ENCODE results near the gene CUL9.

CUL9 gene

DNA sequence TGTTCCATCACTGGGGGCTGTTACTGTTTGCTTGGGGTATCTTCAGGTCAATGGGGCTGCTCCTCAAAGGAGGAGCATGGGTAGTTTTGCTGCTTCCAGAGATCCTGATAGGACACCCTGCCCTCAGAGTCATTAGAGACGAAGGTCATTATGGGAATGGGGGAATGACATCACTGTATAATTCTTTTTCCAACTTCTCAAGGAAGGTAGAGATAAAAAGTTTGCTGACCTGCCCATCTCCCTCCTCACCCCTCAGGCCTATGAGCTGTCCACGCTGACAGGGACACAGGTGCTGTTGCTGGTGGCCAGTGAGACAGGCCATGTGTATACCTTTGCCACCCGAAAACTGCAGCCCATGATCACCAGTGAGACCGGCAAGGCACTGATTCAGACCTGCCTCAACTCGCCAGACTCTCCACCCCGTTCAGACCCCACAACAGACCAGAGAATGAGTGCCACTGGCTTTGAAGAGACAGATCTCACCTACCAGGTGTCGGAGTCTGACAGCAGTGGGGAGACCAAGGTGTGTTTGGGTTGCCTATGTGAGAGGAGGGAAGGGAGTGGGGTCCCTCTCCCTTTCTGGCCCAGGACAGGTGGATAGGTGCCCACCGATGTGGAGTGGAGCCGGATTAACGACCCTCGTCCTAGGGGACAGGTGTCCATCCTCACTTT lies 8.3 kb upstream of the CUL9 start:
- no peak for DNase-seq (ENCODE audit: low spot score)

- DNase-seq (ENCODE audit: low spot score) = peak; percentile 98
Measured at GRCh38 chr6:43174263-43175112, 7.5 kb upstream of the CUL9 start.

DNA sequence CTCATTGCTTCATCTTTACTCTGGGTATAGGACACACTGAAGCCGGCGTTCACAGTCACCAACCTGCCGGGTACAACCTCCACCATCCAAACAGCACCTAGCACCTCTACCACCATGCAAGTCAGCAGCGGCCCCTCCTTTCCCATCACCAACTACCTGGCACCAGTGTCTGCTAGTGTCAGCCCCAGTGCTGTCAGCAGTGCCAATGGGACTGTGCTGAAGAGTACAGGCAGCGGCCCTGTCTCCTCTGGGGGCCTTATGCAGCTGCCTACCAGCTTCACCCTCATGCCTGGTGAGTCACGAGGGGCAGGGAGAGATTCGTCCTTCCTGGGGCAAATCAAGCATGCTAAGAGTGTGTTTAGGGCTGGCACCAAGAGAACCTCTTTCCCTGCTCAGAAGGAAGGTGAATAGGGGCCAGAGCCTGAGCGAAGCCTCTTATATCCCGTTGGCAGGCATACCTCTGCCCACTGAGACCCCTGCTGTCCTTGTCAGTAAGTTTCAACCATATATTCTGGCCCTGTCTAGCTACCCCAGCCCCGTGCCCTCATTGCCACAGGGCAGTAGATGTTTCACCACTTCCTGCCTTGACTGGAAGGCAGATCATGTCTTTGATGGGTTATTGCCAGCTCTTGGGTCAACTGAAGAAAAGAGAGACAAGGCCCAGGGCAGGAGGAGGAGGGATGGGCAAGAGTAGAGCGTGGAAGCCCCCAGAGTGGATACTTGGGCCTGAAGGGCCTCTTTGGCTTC lies 6.1 kb upstream of the CUL9 start:
- no peak for DNase-seq (ENCODE audit: low spot score)

DNA sequence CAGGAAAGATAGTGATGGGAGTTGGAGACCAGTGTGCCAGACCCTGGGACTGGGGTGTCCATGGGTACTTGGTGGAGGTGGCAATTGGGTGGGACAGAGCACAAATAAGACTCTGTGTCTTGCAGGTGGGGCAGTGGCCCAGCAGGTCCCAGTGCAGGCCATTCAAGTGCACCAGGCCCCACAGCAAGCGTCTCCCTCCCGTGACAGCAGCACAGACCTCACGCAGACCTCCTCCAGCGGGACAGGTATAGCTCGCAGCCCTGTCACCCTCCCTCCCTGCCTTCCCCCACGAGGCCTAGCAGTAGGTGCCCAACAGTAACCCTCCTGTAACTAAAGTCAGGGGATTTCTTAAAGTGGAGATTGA lies 5.6 kb upstream of the CUL9 start:
- DNase-seq (ENCODE audit: low spot score) = no peak

DNA sequence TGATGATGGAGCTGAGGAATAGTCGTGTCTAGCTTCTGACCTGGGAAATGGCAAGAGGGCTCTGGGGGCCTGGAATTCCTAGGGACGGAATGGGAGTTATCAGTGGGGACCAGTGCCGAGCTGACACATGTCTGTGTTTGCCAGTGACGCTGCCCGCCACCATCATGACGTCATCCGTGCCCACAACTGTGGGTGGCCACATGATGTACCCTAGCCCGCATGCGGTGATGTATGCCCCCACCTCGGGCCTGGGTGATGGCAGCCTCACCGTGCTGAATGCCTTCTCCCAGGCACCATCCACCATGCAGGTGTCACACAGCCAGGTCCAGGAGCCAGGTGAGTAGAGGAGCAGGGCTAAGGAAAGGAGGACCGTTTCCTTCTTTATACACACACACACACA lies 3.8 kb upstream of the CUL9 start:
- no peak for DNase-seq (ENCODE audit: low spot score)

DNA sequence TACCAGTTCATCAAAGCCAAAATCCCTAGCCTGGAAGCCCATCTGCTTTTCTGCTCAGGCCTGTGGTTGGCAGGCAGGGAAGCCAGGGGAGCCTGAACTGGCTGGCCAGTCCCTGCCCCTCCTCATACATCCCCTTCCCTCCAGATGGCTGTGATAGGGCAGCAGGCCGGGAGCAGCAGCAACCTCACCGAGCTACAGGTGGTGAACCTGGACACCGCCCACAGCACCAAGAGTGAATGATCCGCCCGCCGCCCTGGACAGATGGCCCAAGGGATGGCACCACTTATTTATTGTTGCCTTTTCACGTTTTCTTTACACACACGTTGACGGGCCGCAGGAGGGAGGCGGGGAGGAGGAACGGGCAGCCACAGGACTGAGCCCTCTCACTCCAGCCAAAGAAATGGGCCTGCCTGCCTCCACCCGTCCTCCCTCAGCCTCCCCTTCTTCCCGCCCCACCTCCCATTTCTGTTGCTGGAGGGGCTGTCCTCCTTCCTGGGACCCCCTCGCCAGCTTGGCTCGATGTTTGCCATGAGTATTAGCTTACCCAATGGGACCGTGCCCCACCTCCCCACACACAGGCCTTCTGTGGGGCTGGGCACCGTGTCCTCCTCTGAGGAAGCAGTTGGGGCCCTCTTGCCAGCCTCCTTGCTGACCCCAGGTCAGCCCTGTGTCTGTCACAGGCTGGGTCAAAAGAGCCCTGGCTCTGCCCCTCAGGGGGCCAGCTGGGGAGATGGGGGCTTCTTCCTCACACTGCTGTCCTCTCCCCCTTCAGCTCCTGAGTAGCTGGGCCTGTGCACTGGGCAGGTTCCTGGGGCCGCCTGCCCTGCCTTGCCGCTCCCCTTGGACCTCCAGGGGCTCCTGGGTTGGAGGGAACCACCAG lies 2.8 kb upstream of the CUL9 start:
- no peak for DNase-seq (ENCODE audit: low spot score)

DNA sequence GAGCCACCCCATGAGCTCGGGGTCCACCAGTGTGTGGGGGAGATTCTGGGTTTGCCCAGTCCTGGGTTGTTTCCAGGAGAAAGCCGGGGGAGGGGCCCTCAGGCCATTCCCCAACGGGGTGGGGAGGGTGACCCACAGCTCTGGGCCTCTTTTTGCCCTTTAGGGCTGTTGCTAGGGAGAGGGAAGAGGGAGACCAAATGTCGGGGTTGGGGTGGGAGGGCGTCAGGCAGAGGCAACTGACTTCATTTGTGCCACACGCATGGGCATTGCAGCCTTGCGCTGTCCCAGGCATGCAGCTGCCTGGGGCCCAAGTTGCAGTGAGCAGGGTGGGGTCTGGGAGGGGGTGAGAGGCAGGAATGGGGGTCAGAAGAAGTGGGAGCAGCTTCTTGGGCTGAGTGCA lies 1.9 kb upstream of the CUL9 start:
- no peak for DNase-seq (ENCODE audit: low spot score)

DNA sequence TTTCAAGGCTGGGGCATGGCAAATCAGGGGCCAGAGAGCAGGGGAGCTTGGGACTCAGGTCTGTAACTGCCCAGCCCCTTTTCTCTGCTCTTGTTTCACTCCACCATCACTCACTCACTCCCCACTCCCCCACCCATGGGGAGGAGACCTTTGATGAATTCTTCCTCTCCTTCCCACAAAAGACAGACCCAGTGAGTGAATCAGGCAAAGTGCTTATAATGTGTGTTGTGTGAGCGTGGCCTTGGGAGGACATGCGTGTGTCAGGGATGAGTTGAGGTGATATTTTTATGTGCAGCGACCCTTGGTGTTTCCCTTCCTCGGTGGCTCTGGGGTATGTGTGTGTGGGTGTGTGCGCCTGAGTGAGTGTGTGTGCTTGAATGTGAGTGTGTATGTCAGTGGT lies 1.0 kb upstream of the CUL9 start:
- no peak for DNase-seq (ENCODE audit: low spot score)

DNA sequence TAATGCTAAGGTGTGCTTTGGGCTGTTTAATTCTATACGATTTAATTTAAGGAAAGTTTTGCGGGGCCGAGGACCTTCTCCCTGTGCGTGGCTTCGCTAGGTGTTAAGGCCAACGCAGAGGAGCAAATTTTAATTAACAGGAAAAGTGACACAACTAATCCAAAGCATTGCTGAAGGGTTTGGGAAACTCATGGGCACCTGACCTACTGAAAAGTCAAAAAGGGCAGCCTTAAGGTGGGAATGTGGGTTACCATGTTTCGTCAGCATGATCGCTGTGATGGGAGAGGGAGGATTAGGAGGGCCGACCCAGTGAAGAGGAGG lies 415 bp upstream of the CUL9 start:
- no peak for DNase-seq (ENCODE audit: low spot score)

DNA sequence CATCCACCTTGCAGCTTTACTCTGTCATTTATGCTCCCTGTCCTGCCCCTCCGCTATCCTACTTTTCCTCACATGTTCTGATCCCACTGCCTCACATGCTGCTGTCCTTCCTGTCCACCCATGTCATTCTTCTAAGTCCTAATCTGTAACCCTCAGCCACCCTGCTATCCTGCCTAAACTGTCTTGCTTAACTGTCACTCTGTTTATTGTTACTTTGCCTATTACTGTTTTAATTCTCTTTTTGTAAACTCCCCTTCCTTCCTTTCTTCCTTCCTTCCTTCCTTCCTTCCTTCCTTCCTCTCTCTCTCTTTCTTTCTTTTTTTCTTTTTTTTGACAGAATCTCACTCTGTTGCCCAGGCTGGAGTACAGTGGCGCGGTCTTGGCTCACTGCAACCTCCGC lies 1.4 kb downstream of the CUL9 start:
- DNase-seq (ENCODE audit: low spot score) = no peak

- no peak for DNase-seq (ENCODE audit: low spot score)
Measured at GRCh38 chr6:43184268-43184985, 2.4 kb downstream of the CUL9 start.

DNA sequence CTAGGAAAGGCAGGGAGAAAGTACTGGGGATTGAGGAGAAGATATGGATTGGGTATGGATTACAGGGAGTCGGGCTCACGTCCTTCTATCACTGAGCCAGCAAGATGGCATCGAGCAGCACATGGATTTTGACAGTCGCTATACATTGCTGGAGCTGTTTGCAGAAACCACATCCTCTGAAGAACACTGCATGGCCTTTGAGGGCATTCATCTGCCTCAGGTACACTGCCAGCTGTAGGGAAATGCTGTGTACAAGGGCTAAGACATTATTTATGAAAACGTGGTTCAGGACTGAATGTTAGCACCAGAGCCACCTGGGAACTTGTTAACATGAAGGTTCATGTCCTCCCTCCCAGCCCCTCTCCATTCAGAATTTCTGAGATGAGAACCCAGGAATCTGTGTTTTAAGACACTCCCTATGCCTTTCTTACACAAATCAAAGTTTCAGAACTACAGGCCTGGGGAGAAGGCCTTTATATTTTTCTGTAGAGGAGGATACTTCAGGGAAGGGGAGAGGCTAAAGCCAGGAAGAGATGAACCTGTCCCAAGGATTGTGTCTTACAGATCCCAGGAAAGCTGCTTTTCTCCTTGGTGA lies 3.5 kb downstream of the CUL9 start:
- no peak for DNase-seq (ENCODE audit: low spot score)

DNA sequence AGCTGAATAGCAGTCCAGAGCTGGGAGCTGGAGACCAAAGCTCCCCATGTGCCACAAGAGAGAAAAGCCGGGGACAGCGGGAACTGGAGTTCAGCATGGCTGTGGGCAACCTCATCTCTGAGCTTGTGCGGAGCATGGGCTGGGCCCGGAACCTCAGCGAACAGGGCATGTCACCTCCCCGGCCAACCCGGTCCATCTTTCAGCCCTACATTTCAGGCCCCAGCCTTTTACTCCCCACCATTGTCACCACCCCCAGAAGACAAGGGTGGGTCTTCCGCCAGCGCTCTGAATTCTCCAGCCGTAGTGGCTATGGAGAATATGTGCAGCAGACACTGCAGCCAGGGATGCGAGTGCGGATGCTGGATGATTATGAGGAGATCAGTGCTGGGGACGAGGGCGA lies 4.0 kb downstream of the CUL9 start:
- DNase-seq (ENCODE audit: low spot score) = no peak

GRCh38 chr6:43186706-43187105 lies 4.7 kb downstream of the CUL9 start:
- DNase-seq (ENCODE audit: low spot score) = no peak

DNA sequence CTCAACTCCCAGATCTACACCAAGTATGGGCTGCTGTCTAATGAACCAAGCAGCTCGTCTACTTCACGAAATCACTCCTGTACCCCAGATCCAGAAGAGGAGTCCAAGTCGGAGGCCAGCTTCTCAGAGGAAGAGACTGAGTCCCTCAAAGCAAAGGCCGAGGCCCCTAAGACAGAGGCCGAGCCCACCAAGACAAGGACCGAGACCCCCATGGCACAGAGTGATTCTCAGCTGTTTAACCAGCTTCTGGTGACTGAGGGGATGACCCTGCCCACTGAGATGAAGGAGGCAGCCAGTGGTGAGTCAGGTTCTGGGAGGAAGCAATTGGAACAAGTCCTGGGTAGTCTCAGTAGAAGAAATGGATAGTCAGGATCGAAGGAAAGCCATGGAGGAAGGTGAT lies 5.8 kb downstream of the CUL9 start:
- no peak for DNase-seq (ENCODE audit: low spot score)

DNA sequence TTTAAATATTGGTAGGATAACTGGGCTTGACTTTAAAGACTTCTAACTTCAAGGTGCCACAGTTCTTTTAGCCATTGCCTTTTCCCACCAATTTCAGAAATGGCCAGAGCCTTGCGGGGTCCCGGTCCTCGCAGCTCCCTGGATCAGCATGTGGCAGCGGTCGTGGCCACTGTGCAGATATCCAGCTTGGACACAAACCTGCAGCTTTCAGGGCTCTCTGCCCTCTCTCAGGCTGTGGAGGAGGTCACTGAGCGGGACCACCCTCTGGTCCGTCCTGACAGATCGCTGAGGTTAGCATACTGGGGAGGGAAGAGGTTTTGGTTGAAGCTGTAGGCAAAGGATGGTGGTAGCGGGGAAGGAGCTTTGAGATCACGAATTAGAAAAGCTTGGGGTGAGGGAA lies 6.4 kb downstream of the CUL9 start:
- no peak for DNase-seq (ENCODE audit: low spot score)

GRCh38 chr6:43189776-43190304 lies 7.8 kb downstream of the CUL9 start:
- no peak for DNase-seq (ENCODE audit: low spot score)

GRCh38 chr6:43192911-43193310 lies 10.9 kb downstream of the CUL9 start:
- no peak for DNase-seq (ENCODE audit: low spot score)

GRCh38 chr6:43193929-43194328 lies 11.9 kb downstream of the CUL9 start:
- no peak for DNase-seq (ENCODE audit: low spot score)

GRCh38 chr6:43196337-43196736 lies 14.3 kb downstream of the CUL9 start:
- no peak for DNase-seq (ENCODE audit: low spot score)

DNA sequence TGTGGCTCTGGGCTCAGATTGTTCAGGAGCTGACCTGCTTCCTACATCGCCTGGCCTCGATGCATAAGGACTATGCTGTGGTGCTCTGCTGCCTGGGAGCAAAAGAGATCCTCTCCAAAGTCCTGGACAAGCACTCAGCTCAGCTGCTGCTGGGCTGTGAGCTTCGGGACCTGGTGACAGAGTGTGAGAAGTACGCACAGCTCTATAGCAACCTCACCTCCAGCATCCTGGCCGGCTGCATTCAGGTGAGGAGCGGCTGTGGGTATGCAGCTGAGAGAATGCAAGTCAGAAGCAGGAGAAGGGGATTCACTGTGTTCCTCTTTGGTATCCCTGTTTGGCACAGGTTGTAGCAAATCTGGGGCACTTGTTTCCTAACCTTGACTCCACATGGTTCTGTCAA lies 17.9 kb downstream of the CUL9 start:
- no peak for DNase-seq (ENCODE audit: low spot score)

Data from AG20443 (cell line).